GM19238 (cell line): Measurements from ENCODE around the gene TLR8.

Experiments
- DNase-seq: peaks from one replicate; pipeline ENCODE4 v3.0.0; 2011; ENCODE audit warnings: low spot score; ENCODE audit not compliant: insufficient read length

TLR8 gene

GRCh38 chrX:12965131-12965940 is 58.9 kb downstream of the TLR8 start:
- no peak for DNase-seq

- DNase-seq, result no peak
These were observed 59.7 kb downstream of the TLR8 start for GRCh38 chrX:12966151-12966550.

- DNase-seq, result no peak
These were observed 61.5 kb downstream of the TLR8 start for GRCh38 chrX:12967711-12968465.

- DNase-seq, result no peak
These were observed 64.3 kb downstream of the TLR8 start for GRCh38 chrX:12970691-12971202.

GRCh38 chrX:12971282-12972003 is 65.0 kb downstream of the TLR8 start:
- DNase-seq, result no peak

GRCh38 chrX:12972243-12972642 is 65.8 kb downstream of the TLR8 start:
- no peak for DNase-seq
